HG02870 (cell line): ENCODE measurements around the gene ABHD1.
"Not testable (repeated sequence)": the region's sequence is repeated elsewhere in the genome, so short reads cannot be mapped to it uniquely, and the experiment has no call there.

ENCODE experiments used
- ATAC-seq: cut with Tn5 transposase; IDR thresholded peaks from one replicate; pipeline ENCODE4 v1.9.1; 2021; ENCODE audit warnings: mild to moderate bottlenecking, moderate library complexity; ENCODE audit not compliant: unreplicated experiment

Gene ABHD1

DNA sequence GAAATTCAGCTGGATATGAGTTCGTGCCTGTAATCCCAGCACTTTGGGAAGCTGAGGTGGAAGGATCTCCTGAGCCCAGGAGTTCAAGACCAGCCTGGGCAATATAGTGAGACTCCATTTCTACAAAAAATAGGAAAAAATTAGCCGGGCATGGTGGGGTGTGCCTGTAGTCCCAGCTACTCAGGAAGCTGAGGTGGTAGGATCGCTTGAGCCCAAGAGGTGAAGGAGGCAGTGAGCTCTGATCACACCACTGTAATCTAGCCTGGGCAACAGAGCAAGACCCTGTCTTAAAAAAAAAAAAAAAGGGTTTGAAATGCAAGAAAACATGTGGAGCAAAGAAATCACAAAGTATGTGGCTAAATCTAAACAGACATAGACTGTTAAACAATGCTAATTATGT, 14.5 kb upstream of the ABHD1 start:
- ATAC-seq, result no peak

DNA sequence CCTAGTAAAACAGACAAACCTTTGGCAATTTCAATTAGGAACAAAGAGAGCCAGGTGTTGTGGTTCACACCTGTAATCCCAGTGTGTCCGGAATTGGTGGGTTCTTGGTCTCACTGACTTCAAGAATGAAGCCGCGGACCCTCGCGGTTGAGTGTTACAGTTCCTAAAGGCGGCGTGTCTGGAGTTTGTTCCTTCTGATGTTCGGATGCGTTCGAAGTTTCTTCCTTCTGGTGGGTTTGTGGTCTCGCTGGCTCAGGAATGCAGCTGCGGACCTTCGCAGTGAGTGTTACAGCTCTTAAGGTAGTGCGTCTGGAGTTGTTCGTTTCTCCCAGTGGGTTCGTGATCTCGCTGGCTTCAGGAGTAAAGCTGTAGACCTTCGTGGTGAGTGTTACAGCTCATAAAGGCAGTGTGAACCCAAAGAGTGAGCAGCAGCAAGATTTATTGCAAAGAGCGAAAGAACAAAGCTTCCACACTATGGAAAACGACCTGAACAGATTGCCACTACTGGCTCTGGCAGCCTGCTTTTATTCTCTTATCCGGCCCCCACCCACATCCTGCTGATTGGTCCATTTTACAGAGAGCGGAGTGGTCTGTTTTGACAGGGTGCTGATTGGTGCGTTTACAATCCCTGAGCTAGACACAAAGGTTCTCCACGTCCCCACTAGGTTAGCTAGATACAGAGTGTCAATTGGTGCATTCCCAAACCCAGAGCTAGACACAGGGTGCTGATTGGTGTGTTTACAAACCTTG, 12.8 kb upstream of the ABHD1 start:
- ATAC-seq, result not testable (repeated sequence)

DNA sequence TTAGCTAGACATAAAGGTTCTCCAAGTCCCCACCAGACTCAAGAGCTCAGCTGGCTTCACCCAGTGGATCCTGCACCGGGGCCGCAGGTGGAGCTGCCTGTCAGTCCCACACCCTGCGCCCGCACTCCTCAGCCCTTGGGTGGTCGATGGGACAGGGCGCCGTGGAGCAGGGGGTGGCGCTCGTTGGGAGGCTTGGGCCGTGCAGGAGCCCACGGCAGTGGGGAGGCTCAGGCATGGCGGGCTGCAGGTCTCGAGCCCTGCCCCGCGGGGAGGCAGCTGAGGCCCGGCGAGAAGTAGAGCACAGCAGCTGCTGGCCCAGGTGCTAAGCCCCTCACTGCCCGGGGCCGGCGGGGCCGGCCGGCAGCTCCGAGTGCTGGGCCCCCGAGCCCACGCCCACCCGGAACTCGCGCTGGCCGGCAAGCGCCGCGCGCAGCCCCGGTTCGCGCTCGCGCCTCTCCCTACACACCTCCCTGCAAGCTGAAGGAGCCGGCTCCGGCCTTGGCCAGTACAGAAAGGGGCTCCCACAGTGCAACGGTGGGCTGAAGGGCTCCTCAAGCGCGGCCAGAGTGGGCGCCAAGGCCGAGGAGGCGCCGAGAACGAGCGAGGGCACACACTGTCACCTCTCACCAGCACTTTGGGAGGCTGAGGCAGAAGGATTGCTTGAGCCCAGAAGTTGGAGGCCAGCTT, 12.1 kb upstream of the ABHD1 start:
- not testable (repeated sequence) for ATAC-seq

DNA sequence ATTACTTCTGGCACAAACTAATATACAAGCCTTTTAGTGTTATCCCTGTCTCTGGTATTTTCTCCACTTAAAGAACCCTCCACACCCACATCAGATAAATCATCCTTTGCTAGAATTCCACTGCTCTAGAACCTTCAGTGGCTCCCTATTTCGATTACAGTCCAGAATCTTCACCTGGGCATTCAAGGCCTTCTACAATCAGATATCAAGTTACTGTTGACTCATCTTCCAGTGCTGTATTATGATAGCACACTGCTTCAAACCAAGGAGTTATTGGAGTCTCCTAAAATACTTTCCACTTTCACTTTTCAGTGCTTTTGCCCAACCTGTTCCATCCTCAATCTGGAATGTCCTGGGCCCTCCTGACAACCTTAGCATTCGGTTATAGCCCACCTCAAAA, 8.1 kb upstream of the ABHD1 start:
- no peak for ATAC-seq

DNA sequence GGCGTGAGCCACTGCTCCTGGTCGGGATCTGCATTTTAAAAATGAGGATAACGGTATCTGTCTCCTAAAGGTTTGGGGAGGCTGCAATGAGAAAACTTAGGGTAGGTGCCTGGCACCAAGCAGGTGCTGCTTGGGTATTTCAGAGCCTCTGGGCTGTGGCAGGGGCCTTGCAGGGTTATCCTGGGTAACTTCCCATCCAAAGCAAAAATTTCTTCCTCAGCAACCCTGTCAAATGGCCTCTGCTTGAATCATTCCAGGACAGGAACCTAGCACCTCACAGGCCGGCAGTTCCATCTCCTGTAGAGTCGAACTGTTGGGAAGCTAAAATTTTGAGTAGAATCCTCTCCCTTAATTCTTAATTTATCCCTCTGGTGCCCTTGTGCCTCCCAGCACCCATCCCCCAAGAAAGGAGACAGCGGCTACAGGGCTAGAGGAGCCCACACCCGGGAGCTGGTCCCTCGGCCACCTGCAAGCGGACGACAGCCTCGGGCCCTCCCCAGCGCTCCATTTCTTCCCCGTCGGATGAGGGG, 5.6 kb upstream of the ABHD1 start:
- no peak for ATAC-seq

DNA sequence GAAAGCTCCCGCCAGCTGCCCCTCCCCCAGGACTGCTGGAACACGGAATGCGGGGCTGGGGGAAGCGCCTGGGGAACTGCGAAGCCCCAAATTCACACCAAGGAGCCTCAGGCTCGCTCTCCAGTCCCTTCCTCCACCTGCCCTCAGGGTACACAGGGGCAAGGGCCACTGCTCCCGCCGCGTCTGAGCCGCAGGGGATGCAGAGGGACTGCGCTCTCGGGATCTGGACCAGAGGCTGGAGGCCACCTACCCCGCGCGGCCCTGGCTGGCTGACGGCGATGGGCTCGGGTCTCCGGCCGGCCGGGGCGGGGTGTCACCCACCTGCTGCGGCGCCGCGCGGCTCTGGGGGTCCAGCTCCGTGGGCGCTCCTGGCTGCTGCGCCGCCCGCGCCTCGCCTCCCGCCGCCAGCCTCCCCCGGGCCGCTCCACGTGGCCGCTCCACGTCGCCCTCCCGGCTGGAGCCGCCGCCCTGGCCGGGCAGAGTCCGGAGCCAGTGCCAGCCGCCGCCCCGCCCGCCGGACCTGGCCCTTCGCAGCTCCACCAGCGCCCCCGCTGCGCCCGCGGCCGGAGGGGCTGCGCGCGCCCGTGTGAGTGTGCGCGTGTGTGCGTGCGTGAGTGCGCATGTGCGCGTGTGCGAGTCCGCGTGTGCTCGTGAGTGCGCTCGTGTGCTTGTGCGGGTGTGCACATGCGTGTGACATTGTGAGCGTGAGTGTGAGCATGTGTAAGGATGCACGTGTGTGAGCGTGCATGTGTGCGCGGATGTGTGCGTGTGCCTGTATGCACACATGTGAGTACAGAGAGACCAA, 4.9 kb upstream of the ABHD1 start, which contains the start of gene CGREF1:
Gene CGREF1, minus strand, starts transcription at position 604 of the 805 bp plus-strand sequence. CDS start 14,762 bp downstream, outside the sequence.
- ATAC-seq, result no peak

DNA sequence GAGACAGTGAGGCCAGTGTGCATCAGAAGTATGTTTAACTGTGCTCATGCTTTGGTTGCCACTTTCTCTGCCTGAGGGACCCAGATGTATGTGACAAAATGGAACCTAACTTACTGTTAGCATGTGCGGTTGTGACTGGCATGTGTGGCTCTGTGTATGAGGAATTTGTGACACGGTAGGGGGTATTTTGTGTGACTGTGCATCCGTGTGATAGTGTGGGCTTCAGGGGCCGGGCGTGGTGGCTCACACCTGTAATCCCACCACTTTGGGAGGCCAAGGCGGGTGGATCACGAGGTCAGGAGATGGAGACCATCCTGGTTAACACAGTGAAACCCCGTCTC, 4.3 kb upstream of the ABHD1 start:
- ATAC-seq, result not testable (repeated sequence)

DNA sequence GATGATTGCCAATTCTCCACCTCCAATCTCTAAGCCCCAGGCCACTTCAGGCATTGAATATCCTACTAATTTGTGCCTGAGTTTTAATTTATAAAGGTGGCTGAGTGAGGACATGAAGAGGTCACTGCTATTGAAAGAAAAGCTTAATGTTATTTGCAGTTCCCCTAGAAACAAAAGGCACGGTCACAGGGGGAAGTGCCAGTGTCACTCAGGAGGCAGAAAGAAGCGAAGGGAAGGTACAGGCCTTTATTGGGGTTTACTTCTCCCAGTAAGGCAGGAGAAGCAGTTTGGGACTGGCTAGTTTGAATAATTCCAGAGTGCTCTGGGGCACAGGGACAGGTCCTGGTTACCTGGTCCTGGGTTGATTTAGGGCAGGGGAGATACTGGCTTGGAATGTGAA, 1.7 kb upstream of the ABHD1 start:
- ATAC-seq, result no peak

DNA sequence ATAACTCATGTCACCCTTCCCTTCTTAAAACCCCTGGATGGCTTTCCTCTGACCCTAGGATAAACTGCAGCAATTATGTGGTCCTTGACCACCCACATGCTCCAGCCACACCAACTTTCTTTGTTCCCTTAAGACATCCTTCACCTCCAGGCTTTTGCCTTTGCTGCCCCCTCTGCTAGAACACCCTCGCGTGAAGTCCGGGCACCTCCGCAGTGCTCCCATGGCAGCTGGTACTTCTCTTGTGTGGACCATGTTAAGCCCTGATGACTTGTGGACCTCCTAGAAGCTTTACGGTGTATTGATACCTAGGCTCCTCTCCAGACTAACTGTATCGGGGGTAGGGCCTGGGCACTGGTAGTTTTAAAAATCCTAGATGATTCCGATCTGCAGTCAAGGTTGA, 824 bp upstream of the ABHD1 start:
- ATAC-seq, result no peak

DNA sequence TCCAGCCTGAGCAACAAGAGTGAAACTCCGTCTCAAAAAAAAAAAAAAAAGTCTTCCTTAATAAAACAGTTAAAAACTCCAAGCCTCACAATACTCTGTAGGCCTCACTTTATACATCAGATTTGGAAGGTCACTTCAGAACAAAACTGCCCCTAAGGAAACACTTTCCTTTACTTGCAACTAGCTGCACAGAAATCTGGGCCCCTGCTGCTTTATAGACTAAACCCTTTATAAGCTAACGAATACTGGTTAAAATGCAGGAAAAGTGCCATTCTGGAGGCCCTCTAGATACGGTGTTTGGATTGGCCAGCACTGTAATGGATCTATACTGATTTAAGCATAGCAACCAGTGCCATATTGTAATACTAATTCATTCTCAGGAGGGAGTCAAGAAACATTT, 1.5 kb downstream of the ABHD1 start:
- no peak for ATAC-seq

DNA sequence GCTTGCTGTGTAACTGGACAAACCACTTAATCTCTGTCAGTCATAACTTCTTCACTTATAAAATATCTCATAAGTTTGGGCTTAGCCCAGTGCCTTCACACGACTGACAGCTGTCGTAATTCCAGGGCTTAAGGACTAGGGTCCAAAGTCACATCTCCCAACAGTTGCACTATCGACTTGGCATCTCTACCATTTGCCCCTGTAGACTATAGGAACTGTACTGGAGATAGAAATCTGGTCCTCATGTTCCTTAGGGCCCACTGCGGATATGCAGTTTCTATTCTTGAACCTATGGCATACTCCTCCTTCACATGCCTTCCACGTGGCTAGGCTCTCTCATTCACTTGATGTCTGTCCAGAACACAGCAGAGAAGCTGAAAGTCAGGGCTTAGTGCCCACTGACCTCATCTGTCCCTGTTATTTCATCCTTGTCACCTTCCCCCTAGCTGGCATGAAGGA, 2.7 kb downstream of the ABHD1 start:
- ATAC-seq, result no peak

DNA sequence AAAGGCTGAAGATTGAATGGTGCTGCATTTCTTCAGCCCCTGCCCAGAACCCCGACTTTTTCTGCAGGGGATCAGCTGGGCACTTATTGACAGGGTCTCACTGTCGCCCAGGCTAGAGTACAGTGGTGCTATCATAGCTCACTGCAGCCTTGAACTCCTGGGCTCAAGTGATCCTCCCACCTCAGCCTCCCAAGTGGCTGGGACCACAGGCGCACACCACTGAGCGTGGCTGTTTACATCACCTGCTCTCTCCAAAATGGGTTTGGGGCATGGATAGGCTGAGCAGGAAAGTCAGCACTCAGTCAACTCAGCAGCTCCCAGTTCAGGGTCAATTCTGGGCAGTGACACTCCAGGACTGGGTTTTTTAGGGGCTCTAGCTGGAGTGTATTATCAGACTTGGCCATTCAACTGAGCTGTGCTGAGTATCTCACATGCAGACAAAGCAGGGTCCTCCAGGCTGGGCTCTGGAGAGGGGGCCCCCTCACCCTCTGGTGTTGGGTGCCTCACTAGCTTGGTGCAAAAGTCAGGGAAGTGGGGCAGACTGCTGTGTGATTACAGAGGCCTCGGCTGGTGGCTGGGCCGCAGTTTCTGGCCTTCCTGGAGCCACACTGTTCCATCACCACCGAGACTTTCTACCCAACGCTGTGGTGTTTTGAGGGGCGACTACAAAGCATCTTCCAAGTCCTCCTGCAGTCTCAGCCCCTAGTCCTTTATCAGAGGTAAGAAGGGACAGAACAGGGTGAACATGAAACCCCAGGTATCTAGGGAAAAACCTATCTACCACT, 4.5 kb downstream of the ABHD1 start:
- no peak for ATAC-seq

DNA sequence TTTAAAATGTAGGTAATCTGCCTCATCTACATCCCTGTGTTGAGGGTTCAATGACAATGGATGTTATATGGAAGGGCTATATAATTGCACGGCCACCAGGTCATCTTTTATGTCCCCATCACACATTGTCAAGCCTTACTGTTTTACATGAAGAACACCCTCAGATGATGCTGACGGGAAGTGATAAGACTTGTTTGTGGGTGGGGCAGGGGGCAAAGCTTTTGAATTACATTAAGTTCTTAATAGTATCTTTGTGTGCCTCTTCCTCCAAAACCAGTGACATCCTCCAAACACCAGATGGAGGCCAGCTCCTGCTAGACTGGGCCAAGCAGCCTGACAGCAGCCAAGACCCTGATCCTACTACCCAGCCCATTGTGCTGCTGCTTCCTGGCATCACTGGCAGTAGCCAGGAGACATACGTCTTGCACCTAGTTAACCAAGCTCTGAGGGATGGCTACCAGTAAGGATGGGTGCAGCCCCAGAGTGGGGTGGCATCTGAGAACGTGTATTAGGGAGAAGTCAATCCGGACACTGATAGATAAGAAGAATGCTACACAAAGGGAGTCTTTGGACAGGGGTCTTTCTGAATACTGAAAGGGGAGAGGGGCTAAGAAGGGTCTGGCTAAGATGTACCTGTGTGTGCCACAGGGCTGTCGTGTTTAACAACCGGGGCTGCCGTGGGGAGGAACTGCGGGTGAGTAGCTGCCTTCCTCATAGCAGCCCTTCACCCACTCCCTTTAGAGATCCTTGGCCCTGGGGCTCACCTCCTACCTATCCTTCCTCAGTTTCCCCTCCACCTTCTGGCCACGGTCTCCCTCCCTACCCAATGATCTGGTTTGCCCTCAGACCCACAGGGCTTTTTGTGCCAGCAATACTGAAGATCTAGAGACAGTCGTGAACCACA, 5.3 kb downstream of the ABHD1 start:
- ATAC-seq, result no peak

DNA sequence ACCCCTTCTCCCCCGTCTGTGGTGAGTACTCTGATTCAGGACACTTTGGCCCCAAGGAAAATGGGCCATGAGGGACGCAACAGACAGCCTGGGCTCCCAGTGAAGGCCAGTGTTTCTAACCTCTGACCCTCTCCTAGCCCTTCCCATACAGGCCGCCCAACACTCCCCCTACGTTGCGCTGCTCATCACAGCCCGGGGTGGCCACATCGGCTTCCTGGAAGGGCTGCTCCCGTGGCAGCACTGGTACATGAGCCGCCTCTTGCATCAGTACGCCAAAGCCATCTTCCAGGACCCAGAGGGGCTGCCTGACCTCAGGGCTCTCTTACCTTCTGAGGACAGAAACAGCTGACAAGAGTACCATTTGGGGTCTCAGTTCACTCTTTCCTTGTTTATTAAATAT, 6.8 kb downstream of the ABHD1 start:
- ATAC-seq, result no peak

DNA sequence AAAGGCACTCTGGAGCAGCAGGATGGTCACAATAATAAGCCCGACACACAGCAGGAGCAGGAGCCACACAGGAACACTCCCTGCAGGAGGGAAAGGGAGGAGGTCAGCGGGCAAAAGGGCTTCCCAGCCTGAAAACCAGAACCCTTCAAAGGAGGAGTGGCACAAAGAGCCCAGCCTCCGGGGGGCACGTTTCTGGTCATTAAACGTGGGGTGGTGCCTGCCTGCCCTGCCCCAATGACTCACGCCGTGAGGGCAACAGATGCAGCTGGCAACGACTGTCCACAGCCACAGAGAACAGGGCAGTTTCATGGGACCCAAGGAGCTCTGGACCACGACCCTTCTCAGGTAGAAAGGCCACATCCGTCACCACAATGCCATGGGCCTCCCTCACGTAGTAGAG, 7.8 kb downstream of the ABHD1 start:
- no peak for ATAC-seq

DNA sequence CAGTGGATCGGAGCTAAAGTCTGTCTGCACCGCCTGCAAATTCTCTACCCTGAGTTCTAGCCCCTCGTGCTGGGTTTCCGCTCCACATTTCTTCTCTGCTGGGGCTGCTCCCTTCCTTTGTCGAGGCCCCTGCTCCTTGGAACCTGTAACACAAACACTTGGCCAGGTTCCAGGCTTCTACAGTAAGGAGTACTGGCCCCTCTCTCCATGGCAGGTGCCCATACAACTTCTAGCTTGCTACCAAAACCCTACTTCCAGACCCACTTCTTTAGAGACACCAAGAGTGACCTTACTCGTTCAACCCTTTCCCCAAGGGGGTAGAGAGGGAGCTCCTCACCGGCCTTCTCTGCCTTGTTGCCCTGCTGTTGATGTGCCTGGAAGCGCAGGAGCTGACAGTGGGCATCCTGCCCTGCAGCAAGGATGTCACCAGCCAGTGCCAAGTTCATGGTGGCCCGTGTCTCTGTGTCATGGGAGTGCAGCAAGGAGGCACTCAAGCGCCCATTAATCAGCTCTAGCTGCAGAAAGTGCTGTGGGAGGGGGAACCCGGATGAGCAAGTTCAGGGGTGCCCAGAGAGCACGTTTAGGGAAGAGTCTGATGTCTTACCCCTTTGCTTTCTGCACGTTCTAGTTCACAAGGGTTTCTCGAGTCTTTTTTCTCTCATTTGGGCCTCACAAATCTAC, 9.7 kb downstream of the ABHD1 start:
- ATAC-seq, result no peak

DNA sequence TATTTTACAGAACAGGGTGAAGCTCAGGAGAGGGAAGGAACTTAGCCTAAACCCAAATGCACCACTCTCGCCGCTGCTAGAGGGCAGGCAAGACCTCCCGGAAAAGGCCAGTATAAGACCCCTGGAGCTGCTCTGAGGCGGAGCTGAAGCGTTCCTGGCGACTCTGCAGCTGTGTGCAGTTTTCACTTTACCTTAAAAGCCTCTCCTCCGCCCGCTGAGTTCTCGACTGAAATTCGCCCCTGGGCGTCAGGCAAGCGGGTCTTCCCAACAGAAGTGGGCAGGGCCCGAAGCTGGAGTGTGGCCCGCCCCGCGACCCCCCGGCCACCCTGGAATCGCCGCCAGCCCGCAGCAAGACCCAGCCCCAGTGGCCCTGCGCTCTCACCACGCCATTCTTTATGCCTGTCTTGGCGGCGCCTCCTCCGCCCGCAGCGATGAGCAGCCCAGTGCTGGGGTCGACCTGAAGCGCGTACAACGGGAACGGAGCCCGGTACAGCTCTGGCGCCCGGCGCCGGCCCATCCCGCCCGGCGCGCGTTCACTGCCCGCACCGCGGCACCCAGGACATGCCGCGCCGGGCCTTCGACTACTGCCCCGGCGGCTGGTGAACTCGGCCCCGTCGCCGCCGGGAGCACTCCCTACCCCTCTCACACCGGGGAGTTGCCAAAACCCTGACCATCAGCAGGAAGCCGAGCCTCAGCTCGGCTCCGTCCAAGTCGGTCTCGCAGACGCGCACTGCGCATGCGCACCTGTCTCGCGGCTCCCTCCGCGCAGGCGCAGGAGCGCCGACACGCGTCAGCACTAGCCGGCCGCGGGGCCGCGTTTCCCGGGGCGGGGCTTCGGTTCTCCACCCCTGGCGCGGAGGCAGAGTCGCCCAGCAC, 10.5 kb downstream of the ABHD1 start, which contains the start of gene PREB:
Gene PREB, minus strand, starts transcription at position 732 of the 876 bp plus-strand sequence. Its CDS starts 215 bp downstream, at position 517.
- peak; percentile 90 for ATAC-seq
